Activated CD4-positive, alpha-beta T cell treated with anti-CD3 and anti-CD28 coated beads, Interleukin-2, amount 50 U/mL, for 48 hours (primary cell): ENCODE measurements around the gene GRM5.
"Not testable (repeated sequence)": the region's sequence is repeated elsewhere in the genome, so short reads cannot be mapped to it uniquely, and the experiment has no call there.

Source experiments
- DNase-seq, 2 experiments: peaks; one replicate each; pipeline ENCODE4 v3.0.0-alpha.2; 2020

Gene GRM5

GRCh38 chr11:88535266-88535665, 530.5 kb downstream of the GRM5 start:
- DNase-seq = no peak

DNA sequence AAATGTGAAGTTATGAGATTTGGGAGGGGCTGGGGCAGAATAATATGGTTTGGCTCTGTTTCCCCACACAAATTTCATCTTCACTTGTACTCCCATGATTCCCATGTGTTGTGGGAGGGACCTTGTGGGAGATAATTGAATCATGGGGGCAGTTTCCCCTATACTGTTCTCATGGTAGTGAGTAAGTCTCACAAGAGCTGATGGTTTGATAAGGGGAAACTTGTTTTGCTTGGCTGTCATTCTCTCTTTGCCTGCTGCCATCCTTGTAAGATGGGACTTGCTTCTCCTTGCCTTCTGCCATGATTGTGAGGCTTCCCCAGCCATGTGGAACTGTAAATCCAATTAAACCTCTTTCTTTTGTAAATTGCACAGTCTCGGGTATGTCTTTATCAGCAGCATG, 531.1 kb downstream of the GRM5 start:
- DNase-seq = not testable (repeated sequence)

DNA sequence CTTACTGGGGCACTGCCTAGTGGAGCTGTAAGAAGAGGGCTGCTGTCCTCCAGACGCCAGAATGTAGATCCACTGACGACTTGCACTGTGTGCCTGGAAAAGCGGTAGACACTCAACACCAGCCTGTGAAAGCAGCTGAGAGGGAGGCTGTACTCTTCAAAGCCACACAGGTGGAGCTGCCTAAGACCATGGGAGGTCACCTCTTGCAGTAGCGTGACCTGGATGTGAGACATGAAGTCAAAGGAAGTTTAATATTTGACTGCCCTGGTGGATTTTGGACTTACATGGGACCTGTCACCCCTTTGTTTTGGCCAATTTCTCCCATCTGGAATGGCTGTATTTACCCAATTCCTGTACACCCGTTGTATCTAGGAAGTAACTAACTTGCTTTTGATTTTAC, 531.6 kb downstream of the GRM5 start:
- DNase-seq = no peak

- no peak for DNase-seq
Measured at GRCh38 chr11:88533001-88533400, 532.8 kb downstream of the GRM5 start.

GRCh38 chr11:88531831-88532230, 534.0 kb downstream of the GRM5 start:
- DNase-seq = no peak

DNA sequence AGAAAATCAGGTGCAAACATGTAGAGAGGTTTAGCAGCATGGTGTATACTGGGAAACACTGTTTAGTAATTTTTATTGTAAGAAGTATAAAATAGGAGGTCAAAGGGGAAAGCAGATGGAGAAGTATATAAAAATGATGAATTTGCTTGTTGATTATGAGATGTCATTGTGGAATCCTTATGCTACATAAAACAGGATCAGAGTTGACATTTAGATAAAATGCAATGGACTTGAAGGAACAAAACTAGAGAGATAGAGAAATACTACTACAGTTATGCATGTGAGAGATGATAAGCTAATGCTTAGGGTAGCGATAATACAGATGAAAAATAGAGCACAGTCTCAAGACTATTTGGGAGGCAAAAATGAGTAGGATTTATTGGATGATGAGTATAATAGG, 536.4 kb downstream of the GRM5 start:
- no peak for DNase-seq

GRCh38 chr11:88523386-88524071, 542.3 kb downstream of the GRM5 start:
- no peak for DNase-seq

DNA sequence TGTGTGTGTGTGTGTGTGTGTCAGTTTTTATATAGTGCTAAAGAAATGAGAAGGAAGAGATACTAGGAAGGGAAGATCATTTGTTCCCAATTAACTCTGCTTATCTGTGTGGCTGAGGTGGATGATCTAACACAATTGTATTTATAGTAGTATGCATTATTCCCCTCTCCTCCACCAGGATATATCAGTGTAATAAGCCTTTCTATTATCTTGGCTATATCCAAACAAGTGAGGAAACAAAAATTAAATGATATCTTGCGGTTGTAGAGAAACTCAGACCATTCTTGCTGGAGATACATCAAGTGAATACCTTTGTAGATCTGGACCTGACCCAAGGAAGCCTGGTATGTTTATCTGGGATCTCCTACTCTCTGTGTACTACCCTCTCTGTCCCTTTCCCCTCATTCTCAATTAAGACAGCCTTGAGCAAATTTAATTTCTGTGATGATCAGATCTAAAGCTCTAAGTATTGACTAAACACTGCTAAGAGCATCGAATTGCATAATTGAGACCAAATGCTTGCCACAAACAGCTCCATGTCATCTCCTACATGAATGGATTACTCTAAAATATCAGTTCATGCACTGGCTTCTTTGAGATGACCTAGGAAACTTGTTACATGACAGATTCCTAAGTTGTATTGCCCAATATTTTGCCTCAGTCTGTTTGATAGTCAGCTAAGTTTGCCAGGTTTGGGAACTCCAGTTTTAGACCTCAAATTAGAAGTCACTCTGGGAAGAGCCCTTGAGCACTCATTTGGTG, 543.0 kb downstream of the GRM5 start:
- DNase-seq = no peak

DNA sequence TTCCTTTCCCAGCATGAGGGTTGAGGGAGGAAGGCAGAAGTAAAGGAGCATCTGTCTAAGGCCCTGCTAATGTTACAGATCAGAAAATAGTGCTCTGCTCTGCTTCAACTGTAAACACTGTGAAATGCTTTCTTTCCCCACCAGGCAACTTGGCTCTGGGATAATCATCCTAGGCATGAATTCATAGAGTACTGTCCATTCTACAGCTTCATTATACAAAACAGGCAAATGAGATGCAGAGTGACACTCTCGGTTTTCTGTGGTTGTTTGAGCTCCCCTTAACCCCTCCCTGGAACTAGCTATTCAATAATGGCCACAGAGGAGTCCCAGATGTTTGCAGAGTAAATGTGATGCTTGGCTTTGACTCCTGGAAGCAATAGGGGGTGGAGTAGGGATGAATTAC, 544.0 kb downstream of the GRM5 start:
- no peak for DNase-seq

DNA sequence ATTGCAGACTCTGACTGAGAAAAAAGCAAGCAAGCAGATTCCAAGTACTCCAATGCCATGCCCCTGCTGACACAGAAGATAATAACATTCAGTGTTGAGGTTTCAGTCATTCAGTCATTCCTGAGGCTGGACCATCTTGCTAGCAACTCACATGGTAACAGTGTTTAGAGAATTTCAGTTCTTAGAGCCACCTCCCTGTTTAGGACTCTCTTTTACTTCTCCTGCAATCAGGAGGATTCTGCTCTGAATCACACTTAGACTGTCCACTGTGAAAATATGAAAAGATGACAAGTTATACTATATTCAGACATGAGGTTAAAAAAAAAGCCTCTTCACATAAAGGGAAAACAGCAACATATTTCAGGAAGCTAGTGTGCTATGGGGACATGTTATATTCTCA, 544.4 kb downstream of the GRM5 start:
- DNase-seq = no peak

DNA sequence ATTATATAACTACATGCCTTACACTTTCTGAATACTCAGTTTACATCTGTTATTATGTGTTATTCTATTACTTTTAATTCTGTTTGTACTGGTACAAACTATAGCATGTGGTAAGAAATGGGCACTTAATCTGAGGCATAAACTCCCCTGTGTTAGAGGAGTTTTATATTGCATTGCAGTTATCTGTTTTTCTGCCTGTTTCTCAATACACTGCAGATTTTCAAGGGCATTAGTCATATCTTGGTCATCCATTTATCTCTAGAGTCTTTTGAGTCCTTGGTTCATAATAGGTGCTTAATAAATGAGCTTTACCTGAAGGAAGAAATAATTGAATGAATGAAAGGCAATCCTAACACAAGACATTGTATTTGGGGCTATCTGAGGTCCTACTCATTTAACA, 545.4 kb downstream of the GRM5 start:
- DNase-seq = no peak

DNA sequence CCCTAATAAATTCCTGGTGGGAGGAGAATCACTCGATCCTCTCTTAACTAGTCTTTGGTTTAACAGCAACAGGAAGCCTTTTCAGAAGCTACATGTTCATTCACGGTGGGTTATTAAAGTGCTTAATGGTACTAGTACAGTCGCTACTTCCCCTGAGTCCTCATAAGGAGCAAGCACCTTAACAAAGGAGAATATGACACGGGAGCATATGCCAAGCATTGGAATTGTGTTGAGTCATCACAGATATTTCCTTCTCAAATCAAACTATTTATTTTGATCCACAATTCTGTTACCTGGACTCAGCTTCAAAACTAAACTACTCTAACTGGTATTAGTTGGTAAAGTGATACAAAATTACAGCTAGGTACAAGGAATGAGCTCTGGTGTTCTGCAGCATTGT, 550.8 kb downstream of the GRM5 start:
- no peak for DNase-seq

- no peak for DNase-seq
Measured at GRCh38 chr11:88511006-88511405, 554.8 kb downstream of the GRM5 start.

DNA sequence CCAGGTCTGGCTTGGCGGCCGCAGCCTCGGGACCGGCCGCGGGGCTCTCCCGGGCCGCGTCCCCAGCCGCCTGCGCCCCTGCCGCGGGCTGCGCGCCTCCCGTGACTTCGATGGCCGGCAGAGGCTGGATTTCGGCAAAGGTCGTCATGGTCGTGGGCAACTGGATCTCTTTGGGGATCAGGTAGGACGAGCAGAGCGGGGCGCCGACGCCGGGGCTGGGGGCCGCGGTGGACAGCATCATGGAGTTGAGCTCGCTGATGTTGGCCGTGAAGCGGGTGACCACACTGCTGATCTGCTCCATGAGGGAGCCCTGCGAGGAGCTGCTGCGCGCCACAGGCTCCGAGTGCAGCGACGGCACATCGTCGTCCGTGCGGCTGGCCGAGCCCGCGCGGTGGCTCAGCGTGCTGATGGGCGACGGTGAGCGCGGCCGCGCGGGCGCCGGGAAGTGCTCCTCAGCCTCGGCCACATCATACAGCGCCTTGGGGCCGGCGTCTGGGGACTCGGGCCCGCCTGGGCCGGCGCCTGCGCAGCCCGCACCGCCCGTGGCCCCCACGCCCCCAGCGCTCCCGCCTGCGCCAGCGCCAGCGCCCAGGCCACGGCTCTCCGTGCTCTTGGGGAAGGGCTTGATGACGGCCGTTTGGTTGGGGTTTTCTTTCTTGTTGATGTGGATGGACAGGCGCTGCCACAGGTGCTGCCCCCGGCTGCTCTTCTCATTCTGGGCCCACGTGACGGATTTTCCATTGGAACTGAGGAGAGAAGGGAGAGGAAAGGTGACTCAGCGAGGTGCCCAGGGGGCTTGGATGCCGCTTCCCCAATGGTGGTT, 556.8 kb downstream of the GRM5 start:
- peak; percentile 24 to 41 for DNase-seq

GRCh38 chr11:88508418-88508758, 557.4 kb downstream of the GRM5 start:
- no peak for DNase-seq

- no peak for DNase-seq
Measured at GRCh38 chr11:88507771-88508417, 557.9 kb downstream of the GRM5 start.

DNA sequence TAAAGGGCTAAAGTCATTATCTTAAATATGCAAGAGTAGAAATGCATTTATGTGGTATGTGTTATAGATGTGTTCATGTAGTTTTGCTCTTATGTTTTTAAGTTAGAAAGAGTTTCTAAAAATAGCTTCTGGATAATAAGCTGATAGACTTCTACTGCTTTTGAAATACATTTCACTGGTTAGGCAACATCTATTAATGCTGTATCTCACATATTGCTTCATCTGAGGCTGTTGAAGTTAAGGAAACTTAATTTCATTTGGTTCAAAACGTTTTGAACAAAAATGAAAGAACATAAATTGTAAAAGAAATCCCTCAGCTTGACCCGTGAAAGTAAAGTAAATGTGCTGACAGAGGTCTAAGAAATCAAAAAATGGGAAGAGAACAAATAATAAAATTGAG, 564.2 kb downstream of the GRM5 start:
- no peak for DNase-seq

DNA sequence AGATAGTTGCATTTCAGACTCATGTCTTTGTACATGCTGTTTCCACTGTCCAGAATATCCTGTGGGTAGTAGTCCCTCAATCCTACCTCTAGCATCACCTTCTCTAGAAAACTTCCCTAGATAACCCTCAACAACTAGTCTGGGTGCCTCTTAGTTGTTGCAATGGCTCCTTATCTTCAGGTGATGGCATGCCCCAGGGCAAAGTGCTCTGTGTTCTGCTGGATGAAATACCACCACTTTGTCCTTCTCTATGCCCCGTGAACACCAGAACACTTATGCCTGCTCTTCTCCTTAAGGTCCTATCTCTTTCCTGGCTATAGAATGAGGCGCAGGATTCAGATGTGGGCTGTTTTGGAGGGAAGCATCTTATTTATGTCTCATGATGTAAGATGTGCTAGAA, 569.9 kb downstream of the GRM5 start:
- DNase-seq = no peak

GRCh38 chr11:88494848-88495247, 570.9 kb downstream of the GRM5 start:
- no peak for DNase-seq

- DNase-seq = no peak
Measured at GRCh38 chr11:88491674-88492073, 574.1 kb downstream of the GRM5 start.

- no peak for DNase-seq
Measured at GRCh38 chr11:88489030-88489429, 576.8 kb downstream of the GRM5 start.

GRCh38 chr11:88487646-88488045, 578.1 kb downstream of the GRM5 start:
- no peak for DNase-seq

GRCh38 chr11:88484873-88485621, 580.7 kb downstream of the GRM5 start:
- DNase-seq = peak; percentile 38 to 46
